HG03575 (cell line): ENCODE results near the gene FPR3.

ENCODE experiments used
- ATAC-seq: cut with Tn5 transposase; IDR thresholded peaks from one replicate; pipeline ENCODE4 v1.9.1; 2021; ENCODE audit not compliant: unreplicated experiment, insufficient number of reproducible peaks, low FRiP score; ENCODE audit errors: extremely low read depth

Gene FPR3

GRCh38 chr19:51781999-51782398 is 13.0 kb upstream of the FPR3 start:
- ATAC-seq, result no peak

GRCh38 chr19:51783372-51783771 is 11.6 kb upstream of the FPR3 start:
- ATAC-seq, result no peak

- ATAC-seq, result no peak
Measured at GRCh38 chr19:51784109-51784785, 10.7 kb upstream of the FPR3 start.

DNA sequence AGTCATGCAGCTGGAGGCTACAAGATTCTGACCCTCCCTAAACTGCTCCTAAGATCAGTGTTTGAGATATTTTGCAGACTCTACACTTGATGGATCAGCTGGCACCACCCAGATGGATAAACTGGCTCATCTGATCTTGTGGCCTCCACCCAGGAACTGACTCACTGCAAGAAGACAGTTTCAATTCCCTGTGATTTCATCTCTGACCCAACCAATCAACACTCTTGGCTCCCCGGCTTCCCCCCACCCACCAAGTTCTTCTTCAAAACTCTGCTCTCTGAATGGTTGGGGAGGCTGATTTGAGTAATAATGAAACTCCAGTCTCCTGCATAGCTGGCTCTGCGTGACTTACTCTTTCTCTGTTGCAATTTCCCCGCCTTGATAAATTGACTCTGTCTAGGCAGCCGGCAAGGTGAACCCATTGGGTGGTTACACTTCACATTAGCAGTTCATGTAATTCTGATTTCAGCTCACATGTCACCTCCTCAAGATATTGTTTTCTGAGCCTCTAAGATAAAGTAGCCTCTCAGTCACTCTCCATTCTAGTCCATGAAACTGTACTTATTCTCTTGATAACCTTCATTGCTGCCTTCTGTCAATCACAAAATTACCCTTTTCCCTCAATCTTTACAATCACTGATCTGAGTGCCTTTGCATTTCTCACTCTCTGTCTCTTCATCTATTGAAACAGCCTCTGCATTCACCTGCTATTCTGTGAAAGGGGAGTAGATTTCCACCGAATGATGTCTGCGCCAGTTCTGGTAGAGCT is 9.9 kb upstream of the FPR3 start:
- no peak for ATAC-seq

GRCh38 chr19:51786646-51787494 is 8.1 kb upstream of the FPR3 start:
- no peak for ATAC-seq

- ATAC-seq, result no peak
Measured at GRCh38 chr19:51788029-51788428, 6.9 kb upstream of the FPR3 start.

DNA sequence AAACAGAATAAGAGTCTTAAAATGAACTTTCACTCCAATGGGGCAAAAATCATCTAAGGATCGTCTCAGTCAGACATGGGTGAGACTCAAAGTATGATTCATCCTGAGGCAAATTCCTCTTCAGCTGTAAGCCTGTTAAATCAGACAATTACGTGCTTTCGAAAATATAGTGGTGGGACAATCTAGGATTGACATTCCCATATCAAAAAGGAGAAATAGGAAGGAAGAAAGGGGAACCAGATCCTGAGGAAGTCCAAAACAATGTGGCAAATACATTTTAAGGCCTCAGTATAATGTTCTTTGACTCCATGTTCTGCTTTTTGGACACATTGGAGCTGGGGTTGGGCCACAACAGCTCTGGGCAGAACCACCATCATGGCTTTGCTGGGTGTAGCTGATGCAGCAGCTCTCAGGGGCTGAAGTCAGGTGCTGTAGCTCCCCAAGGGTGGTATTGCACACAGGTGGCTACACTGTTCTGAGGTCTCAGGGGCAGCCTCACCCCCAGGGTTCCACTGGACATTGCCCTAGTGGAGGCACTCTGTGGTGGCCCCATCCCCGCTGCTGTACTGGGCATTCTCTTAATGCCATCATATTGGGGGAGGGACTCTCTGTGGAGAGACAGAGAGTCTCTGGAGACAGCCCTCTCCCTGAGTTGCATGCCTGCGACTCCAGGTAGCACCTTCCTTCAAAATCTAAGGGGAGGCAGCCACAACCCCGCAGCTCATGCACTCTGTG is 5.7 kb upstream of the FPR3 start:
- no peak for ATAC-seq

DNA sequence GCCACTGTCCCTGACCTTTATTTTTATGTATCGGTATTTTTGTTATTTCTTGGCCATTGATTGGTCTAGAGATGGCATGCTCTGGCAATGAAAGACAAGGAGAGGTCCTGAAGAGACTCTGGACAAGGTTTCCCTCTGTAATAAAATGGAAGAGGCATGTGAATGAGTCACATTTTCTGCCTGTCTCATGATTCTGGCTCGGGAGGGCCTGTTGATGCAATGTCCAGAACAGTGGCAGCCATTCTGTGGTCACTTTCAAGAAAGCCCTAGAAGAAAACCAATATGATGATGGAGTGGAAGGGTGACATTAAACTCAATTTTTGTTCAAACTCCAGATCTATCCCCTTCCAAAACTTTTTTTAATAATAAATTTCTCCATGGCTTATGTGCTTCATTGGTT is 2.0 kb upstream of the FPR3 start:
- no peak for ATAC-seq

GRCh38 chr19:51793994-51794393 is 963 bp upstream of the FPR3 start:
- ATAC-seq, result no peak

DNA sequence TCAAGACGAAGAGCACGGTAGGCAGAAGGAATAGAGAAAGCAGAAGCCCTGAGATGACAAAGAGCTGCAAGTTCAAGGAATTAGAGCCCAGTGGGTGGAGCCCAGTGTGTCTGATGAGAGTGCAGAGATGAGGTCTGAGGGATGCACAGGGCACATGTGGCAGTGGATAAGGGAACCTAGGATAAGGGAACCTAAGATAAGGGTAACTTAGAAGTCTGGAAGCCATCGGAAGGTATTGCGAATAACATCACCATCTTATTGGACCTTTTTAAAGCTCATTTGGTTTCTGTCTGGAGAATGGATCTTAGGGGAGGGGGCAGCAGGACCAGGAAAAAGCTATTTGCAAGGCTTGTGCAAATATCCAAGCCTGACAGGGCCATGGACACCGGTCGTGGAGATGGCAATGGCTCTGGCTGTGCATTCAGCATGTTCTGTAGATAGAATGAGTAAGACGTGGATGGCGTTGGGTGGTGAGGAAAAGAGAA is 1.3 kb downstream of the FPR3 start:
- no peak for ATAC-seq

DNA sequence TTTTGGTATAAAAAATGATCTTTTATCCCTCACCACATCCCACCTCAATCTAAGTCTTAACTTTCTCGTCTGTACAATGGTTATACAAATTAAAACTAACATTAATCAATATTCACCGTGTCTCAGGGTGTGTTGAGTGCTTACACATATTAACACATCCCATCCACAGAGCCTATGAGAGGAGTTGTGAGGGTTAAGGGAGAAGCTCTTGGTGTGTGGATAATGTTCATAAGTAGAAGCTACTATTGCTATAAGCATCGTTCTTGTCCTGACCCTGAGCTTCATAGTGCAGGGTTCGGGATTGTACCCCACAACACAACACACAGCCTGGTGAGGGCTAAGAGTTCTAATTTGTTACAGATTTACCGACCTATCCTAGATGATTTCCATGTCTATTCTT is 2.5 kb downstream of the FPR3 start:
- no peak for ATAC-seq

DNA sequence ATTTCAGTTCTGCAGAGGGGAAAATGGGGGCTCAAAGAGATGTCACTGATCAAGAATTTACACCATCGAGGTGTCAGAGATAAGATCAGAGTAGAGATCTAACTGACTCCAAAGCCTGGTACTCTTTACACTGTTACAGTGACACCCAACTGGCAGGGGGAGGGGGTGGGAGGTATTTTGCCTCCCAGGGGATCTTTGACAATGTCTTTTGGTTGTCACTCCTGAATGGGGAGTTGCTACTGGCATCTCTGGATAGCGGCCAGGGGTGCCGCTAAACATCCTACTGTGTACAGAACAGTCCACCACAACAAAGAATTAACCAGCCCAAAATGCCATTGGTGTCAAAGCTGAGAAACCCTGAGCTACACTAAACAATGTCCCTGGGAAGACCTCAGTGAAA is 3.1 kb downstream of the FPR3 start:
- ATAC-seq, result no peak

DNA sequence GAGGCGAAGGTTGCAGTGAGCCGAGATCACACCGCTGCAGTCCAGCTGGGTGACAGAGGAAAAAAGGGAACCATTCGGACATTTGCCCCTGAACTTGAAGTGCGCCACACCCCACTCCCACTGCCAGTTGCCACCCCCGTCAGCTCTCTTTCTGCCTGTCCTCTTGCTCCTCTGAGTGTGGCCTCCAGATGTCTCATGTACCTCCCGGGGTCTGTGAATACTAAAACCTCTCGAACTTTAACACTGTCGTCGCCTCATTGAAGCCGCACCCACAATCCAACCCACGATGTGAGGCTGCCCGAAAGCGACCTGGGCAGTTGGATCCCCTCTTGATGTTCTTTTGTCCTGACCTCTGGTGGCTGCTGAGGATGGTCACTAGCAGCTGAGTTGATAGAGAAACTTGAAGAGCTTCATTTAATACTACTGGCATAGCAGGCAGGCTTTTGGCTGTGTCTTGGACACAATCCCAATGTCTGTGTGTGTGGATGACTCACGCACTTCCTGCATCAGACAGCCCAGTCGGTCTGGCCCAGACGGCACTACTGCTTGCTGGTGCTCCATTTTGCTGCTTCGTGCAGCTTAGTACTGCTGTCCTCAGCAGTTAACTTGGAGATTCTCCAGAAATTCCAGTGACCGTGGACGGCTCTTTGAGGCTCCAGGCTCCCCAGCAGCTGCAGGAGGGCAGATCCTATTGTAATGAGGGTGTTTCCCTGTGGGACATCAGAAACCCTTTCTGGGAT is 4.2 kb downstream of the FPR3 start:
- no peak for ATAC-seq

- ATAC-seq, result no peak
Measured at GRCh38 chr19:51799774-51800472, 5.0 kb downstream of the FPR3 start.

- no peak for ATAC-seq
Measured at GRCh38 chr19:51800473-51801244, 5.7 kb downstream of the FPR3 start.

DNA sequence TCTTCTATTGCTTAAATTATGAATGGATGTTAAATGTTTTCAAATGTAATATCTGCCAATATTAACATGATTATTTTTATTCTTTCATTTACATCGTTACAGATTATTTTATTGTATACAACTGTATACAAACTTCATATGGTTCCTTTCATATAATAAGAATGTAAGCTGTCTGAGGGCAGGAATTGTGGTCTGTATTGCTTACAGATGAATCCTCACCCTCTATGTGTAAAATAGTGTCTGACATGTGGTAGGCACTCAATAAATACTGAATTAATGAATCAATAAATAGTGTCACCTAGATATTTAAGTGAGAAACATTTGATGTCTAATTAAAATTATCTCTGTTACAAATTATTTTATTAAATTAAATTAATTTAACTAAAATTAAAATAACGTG is 7.8 kb downstream of the FPR3 start:
- no peak for ATAC-seq

GRCh38 chr19:51803519-51803918 is 8.6 kb downstream of the FPR3 start:
- no peak for ATAC-seq
